Measurements from ENCODE around the gene DNAH11. TPM values are rescaled to one million over a fixed set of nuclear protein-coding genes. Genes with fewer than 3 reads are reported as not detected.
A peak's percentile ranks its signal among the peaks of the same experiment; 100 is the strongest.
"Not testable (repeated sequence)": the region's sequence is repeated elsewhere in the genome, so short reads cannot be mapped to it uniquely, and the experiment has no call there.

The DNAH11 gene, protein sequence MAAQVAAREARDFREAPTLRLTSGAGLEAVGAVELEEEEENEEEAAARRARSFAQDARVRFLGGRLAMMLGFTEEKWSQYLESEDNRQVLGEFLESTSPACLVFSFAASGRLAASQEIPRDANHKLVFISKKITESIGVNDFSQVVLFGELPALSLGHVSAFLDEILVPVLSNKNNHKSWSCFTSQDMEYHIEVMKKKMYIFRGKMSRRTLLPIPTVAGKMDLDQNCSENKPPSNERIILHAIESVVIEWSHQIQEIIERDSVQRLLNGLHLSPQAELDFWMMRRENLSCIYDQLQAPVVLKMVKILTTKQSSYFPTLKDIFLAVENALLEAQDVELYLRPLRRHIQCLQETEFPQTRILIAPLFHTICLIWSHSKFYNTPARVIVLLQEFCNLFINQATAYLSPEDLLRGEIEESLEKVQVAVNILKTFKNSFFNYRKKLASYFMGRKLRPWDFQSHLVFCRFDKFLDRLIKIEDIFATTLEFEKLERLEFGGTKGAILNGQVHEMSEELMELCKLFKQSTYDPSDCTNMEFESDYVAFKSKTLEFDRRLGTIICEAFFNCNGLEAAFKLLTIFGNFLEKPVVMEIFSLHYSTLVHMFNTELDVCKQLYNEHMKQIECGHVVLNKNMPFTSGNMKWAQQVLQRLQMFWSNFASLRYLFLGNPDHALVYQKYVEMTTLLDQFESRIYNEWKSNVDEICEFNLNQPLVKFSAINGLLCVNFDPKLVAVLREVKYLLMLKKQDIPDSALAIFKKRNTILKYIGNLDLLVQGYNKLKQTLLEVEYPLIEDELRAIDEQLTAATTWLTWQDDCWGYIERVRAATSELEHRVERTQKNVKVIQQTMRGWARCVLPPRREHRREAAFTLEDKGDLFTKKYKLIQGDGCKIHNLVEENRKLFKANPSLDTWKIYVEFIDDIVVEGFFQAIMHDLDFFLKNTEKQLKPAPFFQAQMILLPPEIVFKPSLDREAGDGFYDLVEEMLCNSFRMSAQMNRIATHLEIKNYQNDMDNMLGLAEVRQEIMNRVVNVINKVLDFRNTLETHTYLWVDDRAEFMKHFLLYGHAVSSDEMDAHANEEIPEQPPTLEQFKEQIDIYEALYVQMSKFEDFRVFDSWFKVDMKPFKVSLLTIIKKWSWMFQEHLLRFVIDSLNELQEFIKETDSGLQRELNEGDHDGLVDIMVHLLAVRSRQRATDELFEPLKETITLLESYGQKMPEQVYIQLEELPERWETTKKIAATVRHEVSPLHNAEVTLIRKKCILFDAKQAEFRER (N-terminal part only)
- 10.0 and 10.7 TPM in 2 replicates for total RNA-seq (2014; rRNA removed; shearing (Covaris generic))

DNA sequence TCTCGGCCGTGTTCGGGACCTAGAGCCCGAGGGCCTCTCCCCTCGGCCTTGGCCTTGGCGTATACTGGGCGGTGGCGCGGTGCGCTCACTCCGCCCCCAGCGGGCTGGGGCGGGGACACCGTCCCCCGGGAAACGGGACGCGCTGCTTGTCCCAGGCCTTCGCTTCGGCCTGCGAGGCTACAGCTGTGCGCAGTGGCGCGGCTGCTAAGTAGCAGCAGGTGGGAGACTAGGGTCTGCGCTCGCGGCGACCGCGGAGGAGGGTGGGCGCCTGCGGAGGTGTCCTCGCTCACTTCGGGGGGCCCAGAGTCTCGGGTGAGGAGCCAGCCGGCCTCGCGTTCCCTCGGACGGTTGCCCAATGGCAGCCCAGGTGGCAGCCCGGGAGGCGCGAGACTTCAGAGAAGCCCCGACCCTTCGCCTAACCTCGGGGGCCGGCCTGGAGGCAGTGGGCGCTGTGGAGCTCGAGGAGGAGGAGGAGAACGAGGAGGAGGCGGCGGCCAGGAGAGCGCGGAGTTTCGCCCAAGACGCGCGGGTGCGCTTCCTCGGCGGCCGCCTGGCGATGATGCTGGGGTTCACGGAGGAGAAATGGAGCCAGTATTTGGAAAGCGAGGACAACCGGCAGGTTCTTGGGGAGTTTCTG is at the start of gene DNAH11:
Gene DNAH11 (plus strand): TSS at position 149 of the 637 bp plus-strand sequence. CDS start 207 bp downstream, at position 356.
- DNase-seq (ENCODE audit: low read depth) = peak; percentile 49

DNA sequence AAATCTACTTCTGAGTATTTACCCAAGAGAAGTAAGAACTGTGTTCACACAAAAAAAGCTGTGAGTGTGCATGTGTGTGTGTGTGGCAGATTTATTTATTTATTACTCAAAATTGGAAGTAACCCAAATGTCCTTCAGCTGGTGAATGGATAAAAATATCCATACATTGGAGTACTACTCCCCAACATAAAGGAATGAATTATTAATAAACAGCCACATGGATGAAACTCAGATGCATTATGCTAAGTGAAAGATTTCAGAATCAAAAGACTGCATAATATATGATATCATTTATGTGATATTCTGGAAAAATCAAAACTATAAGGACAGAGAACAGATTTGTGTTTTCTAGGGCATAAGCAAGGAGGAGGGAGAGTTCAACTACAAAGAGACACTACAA is 47.1 kb upstream of the DNAH11 start:
- DNase-seq (ENCODE audit: low read depth) = no peak

DNA sequence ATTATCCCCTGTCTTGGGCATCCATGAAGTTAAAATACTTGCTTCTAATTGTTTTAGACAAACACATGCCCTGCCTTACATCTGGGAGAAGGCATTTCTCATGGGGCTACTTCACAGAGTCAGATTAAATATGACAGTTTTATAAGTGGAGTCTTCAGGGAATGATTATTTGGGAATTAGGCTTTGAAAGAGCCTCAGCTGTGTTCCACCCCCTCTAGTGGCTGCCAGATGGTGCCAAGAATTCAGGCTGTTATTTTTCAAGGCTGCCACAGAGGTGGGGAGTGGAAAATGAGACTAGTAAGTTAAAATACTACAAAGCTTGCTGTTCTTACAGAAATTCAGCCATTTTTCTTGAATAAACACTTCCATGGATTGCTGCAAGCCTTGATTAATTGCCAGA is 45.8 kb upstream of the DNAH11 start:
- no peak for DNase-seq (ENCODE audit: low read depth)

DNA sequence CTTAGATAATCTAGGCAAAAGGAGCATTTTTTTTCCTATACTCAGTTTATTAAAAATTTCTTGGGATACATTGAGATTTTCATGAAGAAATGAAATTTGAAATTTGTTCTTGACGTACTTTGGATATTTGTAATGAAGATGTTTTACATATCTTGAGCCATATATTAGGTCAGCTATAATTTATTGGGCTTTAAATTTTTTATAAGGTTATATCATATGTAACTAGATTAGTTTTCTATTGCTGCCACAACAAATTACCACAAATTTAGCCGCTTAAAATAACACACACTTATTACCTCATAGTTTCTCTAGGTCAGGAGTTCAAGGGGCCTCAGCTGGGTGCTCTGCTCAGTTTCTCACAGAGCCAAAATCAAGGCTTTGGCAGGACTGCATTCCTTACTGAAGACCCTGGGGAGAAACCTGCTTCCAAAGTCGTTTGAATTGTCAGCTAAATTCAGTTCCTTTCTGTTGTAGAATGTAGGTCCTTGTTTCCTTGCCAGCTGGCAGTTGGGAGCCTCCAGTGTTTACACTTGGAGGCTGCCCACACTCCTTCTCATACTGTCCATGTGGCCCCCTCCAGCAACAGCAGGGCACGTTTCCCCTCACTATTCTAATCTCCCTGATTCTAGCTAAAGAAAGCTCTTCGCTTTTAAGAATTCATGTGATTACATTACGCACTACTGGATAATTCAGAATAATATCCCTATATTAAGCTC is 42.6 kb upstream of the DNAH11 start:
- DNase-seq (ENCODE audit: low read depth) = no peak

DNA sequence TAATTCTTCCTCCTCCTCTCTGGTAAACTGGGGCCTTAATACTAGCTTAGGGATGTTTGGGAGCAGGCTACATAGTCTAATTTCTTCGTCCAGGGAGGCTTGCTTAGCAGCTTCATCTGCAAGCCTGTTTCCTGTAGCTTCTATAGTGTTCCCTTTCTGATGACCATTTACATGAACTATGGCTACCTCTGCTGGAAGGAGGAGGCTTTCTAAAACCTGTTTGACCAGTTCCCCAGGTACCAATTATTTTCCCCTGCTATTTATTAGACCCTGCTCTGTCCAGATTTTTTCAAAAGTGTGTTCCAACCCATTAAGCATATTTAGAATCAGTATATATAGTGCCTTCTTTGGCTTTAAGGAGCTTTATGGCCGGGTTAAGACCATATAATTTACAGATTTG is 38.8 kb upstream of the DNAH11 start:
- DNase-seq (ENCODE audit: low read depth) = no peak

DNA sequence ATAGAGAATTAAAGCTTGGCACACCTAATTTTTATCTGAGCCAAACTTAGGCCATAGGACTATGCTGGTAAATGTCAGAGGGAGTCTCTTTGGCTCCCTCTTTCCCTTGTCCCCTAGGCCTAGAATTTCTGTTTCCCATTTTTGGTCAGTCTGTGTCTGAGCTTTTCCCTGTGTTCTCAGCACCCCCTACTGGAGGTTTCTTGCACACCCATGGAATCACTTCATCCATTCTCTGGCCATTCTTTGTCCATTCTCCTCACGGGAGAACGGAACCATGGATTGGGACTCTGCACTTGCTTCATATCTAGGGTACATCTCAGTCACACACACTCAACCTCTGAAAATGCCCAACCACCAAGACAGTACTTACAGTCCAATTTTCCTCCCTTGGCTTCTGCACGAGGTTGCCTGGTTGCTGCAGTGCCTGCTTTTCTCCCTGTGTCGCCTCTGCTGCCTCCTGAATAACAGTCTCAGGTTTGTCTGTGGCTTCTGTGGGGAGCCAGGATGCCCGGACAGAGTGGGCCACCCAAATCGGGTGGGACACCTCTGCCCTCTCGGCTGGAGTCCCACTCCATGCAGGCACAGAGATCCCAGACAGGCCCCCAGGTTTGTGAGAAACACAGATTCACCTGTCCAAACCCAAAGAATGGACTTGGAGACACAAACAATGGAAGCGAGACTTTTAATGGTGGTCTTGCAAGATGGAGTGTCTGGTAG is 35.1 kb upstream of the DNAH11 start:
- peak; percentile 57 for DNase-seq (ENCODE audit: low read depth)

DNA sequence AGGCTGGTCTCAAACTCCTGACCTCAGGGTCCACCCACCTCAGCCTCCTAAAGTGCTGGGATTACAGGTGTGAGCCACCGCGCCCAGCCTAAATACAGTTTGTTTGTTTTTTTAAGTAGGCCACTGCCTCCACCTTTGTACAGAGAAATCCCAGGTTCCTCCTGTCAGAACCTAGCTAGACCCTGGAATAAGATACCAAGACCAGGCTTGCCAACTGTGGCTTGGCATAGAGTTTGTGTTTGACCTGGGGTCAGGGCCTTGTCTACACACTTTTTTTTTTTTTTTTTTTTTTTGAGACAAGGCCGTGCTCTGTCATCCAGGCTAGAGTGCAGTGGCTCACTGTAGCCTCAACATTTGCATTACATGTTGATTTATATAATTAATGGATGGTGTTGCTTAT is 34.3 kb upstream of the DNAH11 start:
- no peak for DNase-seq (ENCODE audit: low read depth)

DNA sequence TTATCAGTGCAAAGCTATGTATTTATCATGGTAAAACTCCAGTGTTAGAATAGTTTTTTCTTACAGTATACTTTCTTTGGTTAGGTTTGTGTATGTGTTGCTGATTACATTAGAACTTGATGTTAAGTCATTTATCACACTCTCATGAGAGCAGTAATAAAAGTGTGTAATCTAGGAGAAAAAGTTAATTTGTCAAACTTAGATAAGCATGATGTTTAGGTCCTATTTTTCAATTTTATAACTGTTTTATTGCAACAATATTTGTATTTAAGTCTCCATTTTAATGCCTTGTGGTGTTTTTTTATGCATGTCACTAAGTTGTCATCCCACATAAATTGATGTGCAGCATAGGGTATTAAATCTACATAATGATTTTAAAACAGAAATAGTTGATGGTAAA is 28.8 kb upstream of the DNAH11 start:
- no peak for DNase-seq (ENCODE audit: low read depth)

DNA sequence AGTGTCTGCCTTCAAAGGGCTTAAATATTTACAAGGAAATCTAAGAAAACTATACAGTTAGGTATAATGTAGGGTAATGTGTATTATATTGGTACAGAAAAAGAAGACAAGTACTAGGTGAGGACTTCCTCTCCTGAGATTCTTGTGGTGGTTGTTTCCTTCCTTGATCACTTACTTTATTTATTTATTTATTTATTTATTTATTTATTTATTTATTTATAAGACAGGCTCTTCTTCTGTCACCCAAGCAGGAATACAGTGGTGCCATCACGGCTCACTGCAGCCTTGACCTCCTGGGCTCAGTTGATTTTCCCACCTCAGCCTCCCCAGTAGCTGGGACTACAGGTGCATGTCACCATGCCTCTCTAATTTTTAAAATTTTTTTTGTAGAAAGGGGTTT is 18.2 kb upstream of the DNAH11 start:
- DNase-seq (ENCODE audit: low read depth) = no peak

DNA sequence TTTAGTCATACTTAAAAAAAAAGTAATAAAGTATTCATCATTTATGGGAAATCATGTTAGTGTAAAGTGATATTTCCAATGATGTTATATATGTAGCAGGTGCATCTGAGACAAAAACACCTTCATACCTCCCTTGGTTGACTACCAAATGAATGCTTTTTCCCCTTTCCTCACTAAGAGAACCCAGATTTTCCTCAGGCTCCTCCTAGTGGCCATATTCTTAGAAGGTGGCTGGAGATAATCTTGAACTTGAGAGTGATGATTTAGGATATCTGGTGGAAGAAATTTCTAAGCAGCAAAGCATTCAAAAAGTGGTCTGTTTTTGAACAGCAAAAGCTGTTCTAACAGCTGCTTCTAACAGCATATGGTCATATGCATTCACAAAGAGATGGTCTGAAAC is 16.8 kb upstream of the DNAH11 start:
- DNase-seq (ENCODE audit: low read depth) = peak; percentile 19

DNA sequence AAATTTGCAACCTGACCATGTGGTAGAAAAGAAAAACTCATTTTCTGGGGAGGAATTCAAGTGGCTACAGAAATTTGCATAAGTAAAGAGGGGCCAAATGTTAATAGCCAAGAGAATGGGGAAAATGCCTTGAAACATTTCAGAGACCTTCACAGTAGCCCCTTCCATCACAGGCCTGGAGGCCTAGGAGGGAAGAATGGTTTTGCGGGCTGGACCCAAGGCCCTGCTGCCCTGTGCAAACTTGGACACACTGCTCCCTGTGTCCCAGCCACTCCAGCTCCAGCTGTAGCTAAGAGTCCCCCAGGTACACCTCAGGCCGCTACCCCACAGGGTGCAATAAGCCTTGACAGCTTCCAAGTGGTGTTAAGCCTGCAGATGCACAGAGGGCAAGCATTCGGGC is 16.4 kb upstream of the DNAH11 start:
- DNase-seq (ENCODE audit: low read depth) = no peak

DNA sequence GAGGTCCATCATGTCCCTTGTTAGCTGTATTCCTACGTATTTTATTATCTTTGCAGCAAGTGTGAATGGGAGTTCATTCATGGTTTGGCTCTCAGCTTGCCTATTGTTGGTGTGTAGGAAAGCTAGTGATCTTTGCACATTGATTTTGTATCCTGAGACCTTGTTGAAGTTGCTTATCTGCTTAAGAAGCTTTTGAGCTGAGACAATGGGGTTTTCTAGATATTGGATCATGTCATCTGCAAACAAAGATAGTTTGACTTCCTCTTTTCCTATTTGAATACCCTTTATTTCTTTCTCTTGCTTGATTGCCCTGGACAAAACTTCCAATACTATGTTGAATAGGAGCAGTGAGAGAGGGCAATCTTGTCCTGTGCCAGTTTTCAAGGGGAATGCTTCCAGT is 10.4 kb upstream of the DNAH11 start:
- DNase-seq (ENCODE audit: low read depth) = not testable (repeated sequence)

DNA sequence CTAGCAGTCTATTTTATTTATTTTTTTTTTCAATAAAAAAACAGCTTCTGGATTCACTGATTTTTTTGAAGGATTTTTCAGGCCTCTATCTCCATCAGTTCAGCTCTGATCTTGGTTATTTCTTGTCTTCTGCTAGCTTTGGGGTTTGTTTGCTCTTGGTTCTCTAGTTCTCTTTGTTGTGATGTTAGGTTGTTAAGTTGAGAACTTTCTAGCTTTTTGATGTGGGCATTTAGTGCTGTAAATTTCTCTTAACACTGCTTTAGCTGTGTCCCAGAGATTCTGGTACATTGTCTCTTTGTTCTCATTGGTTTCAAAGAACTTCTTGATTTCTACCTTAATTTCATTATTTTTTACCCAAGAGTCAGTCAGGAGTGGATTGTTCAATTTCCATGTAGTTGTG is 9.2 kb upstream of the DNAH11 start:
- not testable (repeated sequence) for DNase-seq (ENCODE audit: low read depth)

DNA sequence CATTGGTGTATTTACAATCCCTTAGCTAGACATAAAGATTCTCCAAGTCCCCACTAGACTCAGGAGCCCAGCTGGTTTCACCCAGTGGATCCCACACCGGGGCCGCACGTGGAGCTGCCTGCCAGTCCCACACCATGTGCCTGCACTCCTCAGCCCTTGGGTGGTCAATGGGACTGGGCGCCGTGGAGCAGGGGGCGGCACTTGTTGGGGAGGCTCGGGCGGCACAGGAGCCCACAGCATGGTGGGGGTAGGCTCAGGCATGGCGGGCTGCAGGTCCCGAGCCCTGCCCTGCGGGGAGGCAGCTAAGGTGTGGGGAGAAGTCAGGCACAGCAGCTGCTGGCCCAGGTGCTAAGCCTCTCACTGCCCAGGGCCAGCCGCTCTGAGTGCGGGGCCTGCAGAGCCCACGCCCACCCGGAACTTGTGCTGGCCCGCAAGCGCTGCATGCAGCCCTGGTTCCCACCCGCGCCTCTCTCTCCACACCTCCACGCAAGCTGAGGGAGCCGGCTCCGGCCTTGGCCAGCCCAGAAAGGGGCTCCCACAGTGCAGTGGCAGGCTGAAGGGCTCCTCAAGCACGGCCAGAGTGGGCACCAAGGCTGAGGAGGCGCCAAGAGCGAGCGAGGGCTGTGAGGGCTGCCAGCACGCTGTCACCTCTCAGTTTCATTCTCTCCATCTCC is 6.3 kb upstream of the DNAH11 start:
- not testable (repeated sequence) for DNase-seq (ENCODE audit: low read depth)

DNA sequence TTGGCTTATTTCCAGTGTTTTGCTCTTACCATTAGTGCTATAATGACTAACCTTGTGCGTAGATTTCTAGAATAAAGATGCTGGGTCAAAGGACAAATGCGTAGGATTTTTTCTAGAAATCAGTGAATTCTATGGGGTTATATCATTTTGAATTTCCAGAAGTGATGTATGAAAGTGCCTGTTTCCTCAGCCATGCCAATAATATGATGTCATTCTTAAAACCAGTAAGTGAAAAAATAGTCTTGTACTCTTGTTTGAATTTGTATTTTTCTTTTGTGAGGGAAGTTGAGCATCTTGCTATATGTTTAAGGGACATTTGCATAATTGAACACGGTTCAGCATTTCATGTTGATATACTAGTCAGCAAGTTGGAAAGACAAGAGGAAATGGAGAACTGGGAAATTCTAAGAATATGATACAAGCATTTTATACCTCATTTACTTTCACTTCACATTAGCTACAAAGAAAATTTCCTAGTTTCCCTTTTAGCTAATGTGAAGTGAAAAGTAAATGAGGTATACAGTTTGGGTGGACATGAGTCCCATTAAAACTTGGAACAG is 3.8 kb upstream of the DNAH11 start:
- DNase-seq (ENCODE audit: low read depth) = no peak

DNA sequence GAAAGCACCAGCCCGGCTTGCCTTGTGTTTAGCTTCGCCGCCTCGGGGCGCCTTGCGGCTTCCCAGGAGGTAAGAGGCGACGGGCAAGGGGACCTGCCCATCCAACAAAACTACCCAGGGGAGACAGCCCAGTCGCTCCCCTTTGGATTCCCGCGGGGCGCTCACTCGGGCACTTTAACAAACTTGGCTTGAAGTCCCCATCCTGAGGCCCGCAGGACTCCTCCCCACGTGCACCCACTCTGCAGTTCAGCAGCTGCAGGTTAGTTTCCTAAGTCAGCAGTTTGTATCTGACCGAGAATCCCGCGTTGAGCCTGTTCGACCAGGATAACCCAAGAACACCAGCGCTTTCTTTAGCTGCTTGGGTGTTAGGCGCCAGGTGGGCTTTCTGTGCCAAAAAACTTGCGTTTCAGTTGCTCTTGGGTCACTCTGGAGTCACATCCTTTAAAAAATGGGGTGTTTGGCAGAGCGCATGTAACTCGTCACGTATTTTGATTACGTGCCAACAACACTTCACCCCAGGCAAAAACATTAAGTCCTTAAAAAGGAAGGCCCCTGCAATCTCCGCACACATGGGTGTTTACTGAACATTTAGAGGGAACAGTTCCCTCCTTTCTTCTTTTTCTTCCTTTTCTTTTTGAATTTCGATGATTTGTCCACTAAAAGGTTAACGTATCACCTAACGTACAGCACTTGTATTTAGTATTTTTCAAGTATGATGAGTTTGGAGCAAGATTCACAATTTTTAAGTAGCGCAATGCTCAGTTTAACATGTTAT is 876 bp downstream of the DNAH11 start:
- DNase-seq (ENCODE audit: low read depth) = peak; percentile 59

DNA sequence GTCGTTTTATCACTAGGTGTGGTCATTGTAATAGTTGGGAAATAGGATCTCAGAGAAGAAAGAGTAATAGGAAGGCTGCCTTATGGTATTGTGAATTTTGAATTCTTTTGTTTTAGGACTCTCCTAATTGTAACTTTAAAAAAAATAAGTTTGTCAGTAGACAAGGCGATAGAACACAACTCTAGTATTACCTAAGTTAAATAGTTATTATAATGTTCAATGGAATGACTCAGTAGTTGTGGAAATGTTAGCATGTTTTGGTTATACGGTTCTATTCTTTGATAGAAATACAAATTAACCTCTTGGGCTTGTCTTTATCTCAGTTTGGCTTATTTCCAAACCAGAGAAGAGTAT is 1.4 kb downstream of the DNAH11 start:
- DNase-seq (ENCODE audit: low read depth) = no peak

DNA sequence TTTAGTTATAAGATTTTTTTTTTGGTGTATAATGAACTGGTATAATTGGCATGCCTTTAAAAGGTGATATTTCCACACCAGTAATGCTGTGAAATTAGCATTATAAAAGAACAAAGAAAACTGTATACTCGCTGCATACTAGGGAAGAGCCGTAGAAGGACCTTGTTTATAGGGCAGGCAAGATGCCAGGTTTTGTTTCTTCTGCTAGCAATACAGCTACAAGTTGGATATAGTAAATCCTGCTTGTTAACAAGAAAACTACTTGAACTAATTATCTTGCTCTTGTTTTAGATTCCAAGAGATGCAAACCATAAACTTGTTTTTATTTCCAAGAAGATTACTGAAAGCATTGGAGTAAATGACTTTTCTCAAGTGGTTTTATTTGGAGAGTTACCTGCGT is 1.9 kb downstream of the DNAH11 start:
- DNase-seq (ENCODE audit: low read depth) = peak; percentile 22

DNA sequence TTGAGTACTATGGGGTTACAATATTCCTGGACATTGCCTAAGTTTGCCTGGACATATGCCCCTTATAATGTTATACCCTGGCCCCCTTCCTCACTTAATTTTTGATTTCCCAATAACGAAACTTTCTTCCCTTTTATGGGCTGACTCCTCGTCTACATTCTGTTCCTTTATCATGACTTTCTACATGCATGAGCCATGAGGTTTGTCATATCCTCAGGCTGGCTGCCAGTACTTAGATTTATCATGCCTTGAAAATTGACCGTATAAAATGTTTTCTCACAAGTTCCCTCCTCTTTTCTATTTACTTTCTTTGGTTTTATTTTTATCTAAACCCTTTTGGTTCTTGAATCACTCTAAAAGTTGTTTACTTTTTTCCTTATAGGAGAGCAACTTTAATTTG is 4.7 kb downstream of the DNAH11 start:
- DNase-seq (ENCODE audit: low read depth) = no peak
